Measurements from ENCODE around the gene LOXL3. TPM values are rescaled to one million over a fixed set of nuclear protein-coding genes. Genes with fewer than 3 reads are reported as not detected.

The LOXL3 gene
- polyA plus RNA-seq, 1 of the 3 experiments (the other 2 are of a cell fraction) = 47.9 TPM

DNA sequence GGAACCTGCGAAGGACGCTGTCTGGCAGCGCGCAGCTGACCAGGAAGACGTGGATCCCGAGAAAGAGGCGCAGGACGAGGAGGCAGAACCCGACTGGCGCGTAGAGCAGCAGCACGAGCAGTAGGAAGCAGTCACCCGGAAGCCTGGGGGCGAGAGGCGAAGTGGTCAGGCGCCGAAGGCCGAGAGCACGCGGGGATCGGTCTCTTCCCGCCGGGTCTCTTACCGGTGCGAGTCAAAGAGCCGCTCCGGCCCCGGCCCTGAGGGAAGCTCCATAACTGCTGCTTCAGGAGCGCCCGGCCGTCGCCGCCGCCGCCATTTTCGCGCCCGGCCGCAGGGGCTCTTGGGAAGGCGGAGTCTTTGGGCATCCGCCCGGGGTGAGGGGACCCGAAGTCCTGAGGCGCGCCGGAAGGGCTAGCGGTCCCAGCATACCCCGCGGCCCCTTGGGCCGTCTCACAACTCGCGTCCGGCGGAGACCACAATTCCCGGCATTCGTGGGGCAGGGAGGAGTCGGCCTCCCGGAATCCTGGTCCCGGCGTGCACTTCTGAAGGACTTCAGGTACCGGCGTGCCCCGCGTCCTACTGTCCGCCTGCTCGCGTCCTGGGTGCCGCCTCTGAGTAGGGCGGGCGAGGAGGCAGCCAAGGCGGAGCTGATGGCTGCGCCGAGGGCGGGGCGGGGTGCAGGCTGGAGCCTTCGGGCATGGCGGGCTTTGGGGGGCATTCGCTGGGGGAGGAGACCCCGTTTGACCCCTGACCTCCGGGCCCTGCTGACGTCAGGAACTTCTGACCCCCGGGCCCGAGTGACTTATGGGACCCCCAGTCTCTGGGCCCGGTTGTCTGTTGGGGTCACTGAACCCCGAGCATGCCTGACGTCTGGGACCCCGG is 24.1 kb downstream of the LOXL3 start, which contains the start of the genes AUP1 and HTRA2:
TSS of gene AUP1 (minus strand) at position 350 of the 882 bp plus-strand sequence. CDS start at position 273, 77 bp downstream.
TSS of gene HTRA2 (plus strand) at position 577 of the 882 bp plus-strand sequence. CDS start at position 651, 74 bp downstream.
- WGBS (ENCODE audit: low lambda C conversion rate) = 1% methylated on average over 30 of the region's 87 CpGs
- Histone ChIP-seq H3F3A (replicated peaks; ENCODE audit: insufficient read depth) (peaks cover 18% of the 10 kb centered on the region), H3K36me3 (replicated peaks in 1 of 2; ENCODE audit: control insufficient read depth in 1 of 2, insufficient read depth in 2 of 2, low read length in 1 of 2) (peaks cover 27 to 51% of the 10 kb centered on the region in 2 experiments), H3K27me3 (ENCODE audit: insufficient read depth) (no peaks in the 10 kb centered on the region), H3K9me2 (no peaks in the 10 kb centered on the region), H3K4me2 (peak within 1 kb of the TSS; percentile 90), H4K20me1 (ENCODE audit: insufficient read depth) (no peaks in the 10 kb centered on the region), H3K79me2 (ENCODE audit: insufficient read depth) (peaks cover 45% of the 10 kb centered on the region), H3K4me1 (ENCODE audit: control insufficient read depth in 1 of 2, insufficient read depth in 2 of 2, low read depth in 1 of 2, low read length in 1 of 2) (peaks cover 13 to 24% of the 10 kb centered on the region in 2 experiments), H3K9ac (peak within 1 kb of the TSS; percentile 90), H2AFZ (ENCODE audit: low read depth) (peak within 1 kb of the TSS; percentile 83), H3K4me3 (ENCODE audit: low read depth in 2 of 2, low read length in 1 of 2) (peak within 1 kb of the TSS; percentile 83 to 99), H3K27ac (ENCODE audit: low read depth in 2 of 2, low read length in 1 of 2) (peak within 1 kb of the TSS; percentile 68 to 92), H3K9me3 (no peaks in the 10 kb centered on the region)
- ChIA-PET CTCF (interaction anchor here (0.9 to 7.8 kb wide), 8 partner anchors 15 to 65 kb away, joined by 3 to 102 read pairs (median 10); partner anchors contain the start of genes CCDC142, LBX2, PCGF1 and TLX2), POLR2A (interaction anchor here (0.7 to 2.5 kb wide), 10 partner anchors 9 to 75 kb away, joined by 4 to 13 read pairs (median 5); partner anchors contain the start of genes CCDC142, INO80B, MRPL53 and PCGF1)
- DNase-seq = peak; percentile 98
- TF ChIP-seq TAF1 (IDR thresholded peaks at IDR 0.05; ENCODE audit: borderline replicate concordance, low read depth, low read length) = peak; percentile 95
- TF ChIP-seq TEAD4 (IDR thresholded peaks at IDR 0.05; ENCODE audit: borderline replicate concordance, insufficient read depth) = no peak
- TF ChIP-seq RFX5 (IDR thresholded peaks at IDR 0.05; ENCODE audit: low read length) = no peak
- 0 out of 2 replicates have a peak, but pooled peaks have one; percentile 4 for TF ChIP-seq RAD21 (IDR thresholded peaks at IDR 0.05; ENCODE audit: low read length)
- TF ChIP-seq SIN3A (IDR thresholded peaks at IDR 0.05; ENCODE audit: borderline replicate concordance, low read depth, low read length) = peak; percentile 59; the same call in 1 of the 2 replicates
- no peak; the same call in 1 of the 2 replicates for TF ChIP-seq FOXJ3 (CRISPR knock-in tag; IDR thresholded peaks at IDR 0.05)
- TF ChIP-seq, protein P1, sequence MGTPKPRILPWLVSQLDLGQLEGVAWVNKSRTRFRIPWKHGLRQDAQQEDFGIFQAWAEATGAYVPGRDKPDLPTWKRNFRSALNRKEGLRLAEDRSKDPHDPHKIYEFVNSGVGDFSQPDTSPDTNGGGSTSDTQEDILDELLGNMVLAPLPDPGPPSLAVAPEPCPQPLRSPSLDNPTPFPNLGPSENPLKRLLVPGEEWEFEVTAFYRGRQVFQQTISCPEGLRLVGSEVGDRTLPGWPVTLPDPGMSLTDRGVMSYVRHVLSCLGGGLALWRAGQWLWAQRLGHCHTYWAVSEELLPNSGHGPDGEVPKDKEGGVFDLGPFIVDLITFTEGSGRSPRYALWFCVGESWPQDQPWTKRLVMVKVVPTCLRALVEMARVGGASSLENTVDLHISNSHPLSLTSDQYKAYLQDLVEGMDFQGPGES (IDR thresholded peaks at IDR 0.05; ENCODE audit: low read depth, low read length) = no peak
- peak; percentile 32; the same call in 1 of the 2 replicates for TF ChIP-seq NRF1 (IDR thresholded peaks at IDR 0.05; ENCODE audit: low read depth, low read length)
- peak; percentile 85 for TF ChIP-seq CHD2 (IDR thresholded peaks at IDR 0.05; ENCODE audit: low read length, partially characterized antibody)
- no peak for TF ChIP-seq FOXM1 (IDR thresholded peaks at IDR 0.05; ENCODE audit: low read depth)
- TF ChIP-seq RXRA (IDR thresholded peaks at IDR 0.05; ENCODE audit: borderline replicate concordance, low read depth) = no peak
- TF ChIP-seq POLR2AphosphoS5 (IDR thresholded peaks at IDR 0.05; ENCODE audit: low read depth, low read length) = peak; percentile 88
- TF ChIP-seq NFIC (IDR thresholded peaks at IDR 0.05; ENCODE audit: borderline replicate concordance) = no peak
- TF ChIP-seq ELF1 (IDR thresholded peaks at IDR 0.05) = peak; percentile 91
- TF ChIP-seq, protein P2, sequence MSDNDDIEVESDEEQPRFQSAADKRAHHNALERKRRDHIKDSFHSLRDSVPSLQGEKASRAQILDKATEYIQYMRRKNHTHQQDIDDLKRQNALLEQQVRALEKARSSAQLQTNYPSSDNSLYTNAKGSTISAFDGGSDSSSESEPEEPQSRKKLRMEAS (IDR thresholded peaks at IDR 0.05; ENCODE audit: low read depth) = peak; percentile 72
- TF ChIP-seq MXI1 (IDR thresholded peaks at IDR 0.05; ENCODE audit: low read depth, low read length) = peak; percentile 70
- TF ChIP-seq, protein P3, sequence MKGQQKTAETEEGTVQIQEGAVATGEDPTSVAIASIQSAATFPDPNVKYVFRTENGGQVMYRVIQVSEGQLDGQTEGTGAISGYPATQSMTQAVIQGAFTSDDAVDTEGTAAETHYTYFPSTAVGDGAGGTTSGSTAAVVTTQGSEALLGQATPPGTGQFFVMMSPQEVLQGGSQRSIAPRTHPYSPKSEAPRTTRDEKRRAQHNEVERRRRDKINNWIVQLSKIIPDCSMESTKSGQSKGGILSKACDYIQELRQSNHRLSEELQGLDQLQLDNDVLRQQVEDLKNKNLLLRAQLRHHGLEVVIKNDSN (IDR thresholded peaks at IDR 0.05; ENCODE audit: borderline replicate concordance, low read depth) = no peak
- TF ChIP-seq, protein P4, sequence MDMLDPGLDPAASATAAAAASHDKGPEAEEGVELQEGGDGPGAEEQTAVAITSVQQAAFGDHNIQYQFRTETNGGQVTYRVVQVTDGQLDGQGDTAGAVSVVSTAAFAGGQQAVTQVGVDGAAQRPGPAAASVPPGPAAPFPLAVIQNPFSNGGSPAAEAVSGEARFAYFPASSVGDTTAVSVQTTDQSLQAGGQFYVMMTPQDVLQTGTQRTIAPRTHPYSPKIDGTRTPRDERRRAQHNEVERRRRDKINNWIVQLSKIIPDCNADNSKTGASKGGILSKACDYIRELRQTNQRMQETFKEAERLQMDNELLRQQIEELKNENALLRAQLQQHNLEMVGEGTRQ (IDR thresholded peaks at IDR 0.05; ENCODE audit: borderline replicate concordance, low read depth, low read length) = no peak
- TF ChIP-seq TCF12 (IDR thresholded peaks at IDR 0.05) = 0 out of 2 replicates have a peak, but pooled peaks have one; percentile 4
- no peak for TF ChIP-seq RCOR1 (IDR thresholded peaks at IDR 0.05; ENCODE audit: low read length)
- TF ChIP-seq EZH2phosphoT487 (IDR thresholded peaks at IDR 0.05; ENCODE audit: borderline replicate concordance, low read depth) = no peak
- no peak for TF ChIP-seq SMC3 (IDR thresholded peaks at IDR 0.05; ENCODE audit: low read depth, low read length)
- TF ChIP-seq, protein P5, sequence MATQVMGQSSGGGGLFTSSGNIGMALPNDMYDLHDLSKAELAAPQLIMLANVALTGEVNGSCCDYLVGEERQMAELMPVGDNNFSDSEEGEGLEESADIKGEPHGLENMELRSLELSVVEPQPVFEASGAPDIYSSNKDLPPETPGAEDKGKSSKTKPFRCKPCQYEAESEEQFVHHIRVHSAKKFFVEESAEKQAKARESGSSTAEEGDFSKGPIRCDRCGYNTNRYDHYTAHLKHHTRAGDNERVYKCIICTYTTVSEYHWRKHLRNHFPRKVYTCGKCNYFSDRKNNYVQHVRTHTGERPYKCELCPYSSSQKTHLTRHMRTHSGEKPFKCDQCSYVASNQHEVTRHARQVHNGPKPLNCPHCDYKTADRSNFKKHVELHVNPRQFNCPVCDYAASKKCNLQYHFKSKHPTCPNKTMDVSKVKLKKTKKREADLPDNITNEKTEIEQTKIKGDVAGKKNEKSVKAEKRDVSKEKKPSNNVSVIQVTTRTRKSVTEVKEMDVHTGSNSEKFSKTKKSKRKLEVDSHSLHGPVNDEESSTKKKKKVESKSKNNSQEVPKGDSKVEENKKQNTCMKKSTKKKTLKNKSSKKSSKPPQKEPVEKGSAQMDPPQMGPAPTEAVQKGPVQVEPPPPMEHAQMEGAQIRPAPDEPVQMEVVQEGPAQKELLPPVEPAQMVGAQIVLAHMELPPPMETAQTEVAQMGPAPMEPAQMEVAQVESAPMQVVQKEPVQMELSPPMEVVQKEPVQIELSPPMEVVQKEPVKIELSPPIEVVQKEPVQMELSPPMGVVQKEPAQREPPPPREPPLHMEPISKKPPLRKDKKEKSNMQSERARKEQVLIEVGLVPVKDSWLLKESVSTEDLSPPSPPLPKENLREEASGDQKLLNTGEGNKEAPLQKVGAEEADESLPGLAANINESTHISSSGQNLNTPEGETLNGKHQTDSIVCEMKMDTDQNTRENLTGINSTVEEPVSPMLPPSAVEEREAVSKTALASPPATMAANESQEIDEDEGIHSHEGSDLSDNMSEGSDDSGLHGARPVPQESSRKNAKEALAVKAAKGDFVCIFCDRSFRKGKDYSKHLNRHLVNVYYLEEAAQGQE (IDR thresholded peaks at IDR 0.05; ENCODE audit: low read depth, low read length) = no peak
- TF ChIP-seq JUND (IDR thresholded peaks at IDR 0.05) = 0 out of 2 replicates have a peak, but pooled peaks have one; percentile 6
- TF ChIP-seq GATA2 (CRISPR knock-in tag; IDR thresholded peaks at IDR 0.05) = no peak
- no peak for TF ChIP-seq EP300 (IDR thresholded peaks at IDR 0.05; ENCODE audit: borderline replicate concordance in 1 of 2, low read depth in 1 of 2, low read length in 1 of 2)
- peak; percentile 86 for TF ChIP-seq GABPA (IDR thresholded peaks at IDR 0.05; ENCODE audit: low read depth)
